SKM-1 treated with dmso at 0.1 percent for 144 hours (cell line): Measurements from ENCODE around the gene SLC34A3.
A peak's percentile ranks its signal among the peaks of the same experiment; 100 is the strongest.

Experiments
- DNase-seq: peaks from one replicate; lab custom pipeline; 2025; ENCODE audit not compliant: unreplicated experiment; lab: John Stamatoyannopoulos, UW

The SLC34A3 gene

DNA sequence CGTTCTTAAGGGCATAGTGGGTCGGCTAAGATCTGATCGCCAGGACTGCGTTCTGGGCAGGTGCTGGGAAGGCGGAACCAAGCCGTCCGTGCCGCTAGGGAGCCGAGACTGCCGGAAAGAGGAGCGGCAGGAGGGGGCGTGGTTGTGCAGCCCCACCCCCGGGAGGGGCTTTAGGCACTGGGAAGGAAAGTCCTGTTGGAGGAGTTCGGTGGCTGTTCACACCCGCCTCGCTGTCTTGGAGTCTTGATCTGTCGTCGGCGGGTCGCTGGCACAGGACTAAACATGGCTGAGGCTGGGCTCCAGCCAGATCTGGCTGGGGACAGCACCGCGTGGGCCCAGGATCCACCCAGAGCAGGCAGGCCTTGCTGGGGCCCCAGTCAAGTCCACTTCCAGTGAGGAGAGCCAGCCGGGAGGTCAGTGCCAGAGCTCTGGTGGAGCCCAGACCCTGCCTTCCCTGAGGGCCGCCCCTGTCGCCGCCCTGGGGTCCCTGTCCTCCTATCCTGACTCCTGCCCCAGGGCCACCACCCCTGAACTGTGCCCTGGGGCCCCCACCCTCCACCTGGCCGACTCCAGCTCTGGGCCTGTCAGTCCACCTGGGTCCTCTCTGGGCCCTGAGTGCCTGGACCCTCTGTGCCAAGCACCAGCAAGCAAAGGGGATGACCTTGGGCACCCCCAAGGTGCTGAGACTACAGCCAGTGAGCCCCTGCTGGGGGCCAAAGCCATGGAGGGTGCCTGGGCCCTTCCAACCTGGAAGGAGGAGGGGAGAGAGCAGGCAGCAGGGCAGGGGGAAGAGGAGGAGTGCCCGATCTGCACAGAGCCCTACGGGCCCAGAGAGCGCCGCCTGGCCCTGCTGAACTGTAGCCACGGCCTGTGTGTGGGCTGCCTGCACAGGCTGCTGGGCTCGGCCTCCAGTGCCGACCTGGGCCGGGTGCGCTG, 13.2 kb upstream of the SLC34A3 start:
- DNase-seq, result no peak

DNA sequence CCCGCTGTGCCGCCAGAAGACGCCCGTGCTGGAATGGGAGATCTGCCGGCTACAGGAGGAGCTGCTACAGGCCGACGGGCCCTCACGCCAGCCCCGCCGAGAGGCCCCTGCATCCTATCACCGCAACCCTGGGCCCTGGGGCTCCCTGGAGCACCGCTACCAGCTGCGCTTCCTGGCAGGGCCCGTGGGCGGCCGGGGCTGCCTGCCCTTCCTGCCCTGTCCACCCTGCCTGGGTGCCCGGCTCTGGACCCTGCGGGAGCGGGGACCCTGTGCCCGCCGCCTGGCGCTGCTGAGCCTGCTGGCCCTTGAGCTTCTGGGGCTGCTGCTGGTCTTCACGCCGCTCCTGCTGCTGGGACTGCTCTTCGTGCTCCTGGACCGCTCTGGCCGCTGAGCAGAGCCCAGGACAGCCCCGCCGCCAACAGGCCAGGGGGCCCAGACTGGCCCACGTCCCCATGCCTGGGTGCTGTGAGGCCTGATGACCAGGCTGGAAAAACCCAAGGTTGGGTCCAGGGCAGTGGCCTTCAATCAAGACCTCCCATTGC, 12.4 kb upstream of the SLC34A3 start:
- DNase-seq, result no peak

DNA sequence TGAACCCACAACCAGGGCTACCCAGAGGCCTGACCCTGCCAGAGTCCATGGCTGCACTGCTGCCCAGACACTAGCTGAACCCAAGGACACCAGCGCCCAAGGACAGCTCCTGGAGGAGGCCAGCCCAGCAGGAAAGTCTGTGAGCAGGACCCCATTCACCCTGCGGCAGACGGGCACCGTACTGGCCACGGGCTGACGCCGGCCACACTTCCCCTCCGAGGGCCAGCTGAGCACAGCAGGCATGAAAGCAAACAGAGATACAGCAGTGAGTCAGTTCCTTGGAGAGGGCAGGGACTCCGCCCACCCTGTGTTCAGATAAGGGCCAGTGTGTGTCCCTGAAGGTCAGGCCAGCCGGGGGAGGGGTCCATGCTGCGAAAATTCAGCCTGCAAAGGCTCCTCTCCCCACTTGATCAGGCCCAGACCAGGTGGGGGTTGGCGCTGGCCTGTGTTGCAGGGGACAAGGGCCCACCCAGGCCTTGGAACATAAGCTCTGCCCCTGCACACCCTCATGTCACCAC, 11.9 kb upstream of the SLC34A3 start:
- DNase-seq, result no peak

DNA sequence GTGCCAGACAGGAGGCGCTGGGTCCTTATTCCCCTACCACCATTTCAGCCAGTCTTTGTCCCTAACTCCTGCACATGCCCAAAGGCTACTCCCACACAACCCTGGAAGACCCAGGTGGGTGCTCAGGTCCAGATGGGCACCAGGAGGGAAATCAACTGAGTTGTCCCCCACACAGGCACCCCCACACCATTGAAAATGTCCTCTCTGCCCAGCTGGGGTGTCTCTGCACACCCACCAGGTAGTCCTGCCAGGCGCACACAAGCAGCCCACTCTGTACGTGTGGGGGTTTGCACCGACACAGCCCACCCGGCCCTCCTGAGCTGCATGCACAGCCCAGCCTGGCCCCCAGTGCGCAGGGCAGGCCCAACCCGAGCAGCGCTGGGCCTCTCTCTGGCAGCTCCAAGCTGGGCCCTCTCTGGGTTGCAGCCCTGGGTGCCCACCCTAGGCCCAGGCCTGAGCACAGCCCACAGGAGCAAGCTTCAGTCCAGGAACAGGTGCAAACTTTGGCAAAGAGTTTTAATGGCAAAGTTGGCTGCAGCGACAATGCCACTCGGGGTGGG, 10.9 kb upstream of the SLC34A3 start:
- DNase-seq, result no peak

DNA sequence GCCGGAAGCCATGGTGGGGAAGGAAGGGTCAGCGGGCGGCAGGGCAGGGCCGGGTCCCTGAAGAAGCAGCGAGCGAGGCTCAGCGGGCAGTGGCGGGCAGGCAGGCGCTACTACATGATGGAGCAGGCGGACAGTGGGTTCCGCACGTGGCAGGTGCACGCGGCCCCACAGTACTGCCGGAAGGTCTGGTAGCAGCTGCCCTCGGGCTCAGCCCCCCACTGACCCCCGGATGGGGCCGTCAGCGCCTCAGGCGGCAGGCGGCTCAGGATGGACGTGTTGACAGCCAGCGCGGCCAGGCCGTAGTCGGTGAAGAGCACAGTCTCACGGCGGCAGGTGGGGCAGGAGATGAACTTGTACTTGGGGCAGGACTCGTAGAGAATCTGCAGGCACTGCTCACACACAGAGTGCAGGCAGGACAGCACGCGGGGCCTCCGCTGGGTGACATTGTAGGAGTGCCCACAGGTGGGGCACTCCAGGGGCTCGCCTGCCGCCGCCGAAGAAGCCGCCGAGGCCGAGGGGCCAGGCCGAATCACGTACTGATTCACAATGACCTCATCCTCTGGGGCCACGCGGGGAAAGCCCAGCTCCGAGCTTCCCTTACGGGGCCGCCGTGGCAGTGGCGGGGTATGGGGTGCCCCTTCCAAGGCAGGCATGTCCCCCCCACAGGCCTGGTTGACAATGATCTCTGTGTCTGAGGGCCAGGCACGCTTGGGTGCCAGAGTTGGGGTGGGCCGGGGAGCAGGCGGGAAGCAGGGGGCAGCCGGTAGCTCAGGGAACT, 10.2 kb upstream of the SLC34A3 start:
- no peak for DNase-seq

DNA sequence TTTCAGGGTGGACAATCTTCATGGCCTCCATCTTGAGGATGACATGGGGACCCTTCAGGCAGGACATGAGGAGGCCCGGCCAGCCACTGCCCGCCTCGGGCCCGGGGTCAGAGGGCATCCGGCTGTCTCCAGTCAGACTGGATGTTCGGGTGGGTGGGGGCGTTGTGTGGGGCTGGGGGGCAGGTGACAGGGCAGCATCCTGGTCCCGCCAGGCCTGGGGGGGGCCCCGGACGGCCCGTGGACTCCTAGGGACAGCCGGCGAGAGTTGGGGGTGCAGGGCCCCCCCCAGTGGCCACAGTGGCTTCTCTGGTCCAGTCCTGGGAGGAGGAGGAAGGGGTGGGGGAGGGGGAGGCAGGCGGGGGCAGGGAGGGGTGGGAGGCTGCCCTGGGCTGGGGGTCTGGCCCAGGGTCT, 9.6 kb upstream of the SLC34A3 start:
- no peak for DNase-seq

DNA sequence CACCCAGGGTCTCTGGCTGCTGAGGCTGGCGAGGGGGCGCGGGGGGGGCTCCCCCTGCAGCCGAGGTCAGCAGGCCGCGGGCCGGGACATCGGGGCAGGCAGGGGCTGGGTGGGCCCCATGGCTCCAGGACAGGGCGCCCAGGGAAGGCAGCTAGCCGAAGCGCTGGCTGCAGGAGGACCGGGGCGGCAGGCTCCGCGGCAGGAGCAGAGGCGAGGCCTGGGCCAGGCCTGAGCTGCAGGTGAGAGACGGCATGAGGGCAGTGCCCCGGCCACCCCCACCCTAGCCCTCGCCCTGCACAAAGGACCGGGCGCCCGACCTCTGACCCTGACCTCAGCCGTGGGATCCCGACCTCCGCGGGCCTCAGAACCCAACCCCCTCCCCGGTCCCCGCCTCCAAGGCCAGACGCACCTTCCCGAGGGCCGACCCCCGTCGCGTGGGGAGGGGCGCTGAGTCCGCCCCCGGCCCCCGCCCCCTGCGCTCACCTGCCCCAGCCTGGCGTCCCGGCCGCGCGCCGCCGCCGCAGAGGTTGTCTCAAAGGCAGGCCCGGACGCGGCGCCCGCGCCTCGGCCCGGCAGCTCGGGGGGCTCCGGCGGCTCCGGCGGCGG, 9.1 kb upstream of the SLC34A3 start:
- no peak for DNase-seq

DNA sequence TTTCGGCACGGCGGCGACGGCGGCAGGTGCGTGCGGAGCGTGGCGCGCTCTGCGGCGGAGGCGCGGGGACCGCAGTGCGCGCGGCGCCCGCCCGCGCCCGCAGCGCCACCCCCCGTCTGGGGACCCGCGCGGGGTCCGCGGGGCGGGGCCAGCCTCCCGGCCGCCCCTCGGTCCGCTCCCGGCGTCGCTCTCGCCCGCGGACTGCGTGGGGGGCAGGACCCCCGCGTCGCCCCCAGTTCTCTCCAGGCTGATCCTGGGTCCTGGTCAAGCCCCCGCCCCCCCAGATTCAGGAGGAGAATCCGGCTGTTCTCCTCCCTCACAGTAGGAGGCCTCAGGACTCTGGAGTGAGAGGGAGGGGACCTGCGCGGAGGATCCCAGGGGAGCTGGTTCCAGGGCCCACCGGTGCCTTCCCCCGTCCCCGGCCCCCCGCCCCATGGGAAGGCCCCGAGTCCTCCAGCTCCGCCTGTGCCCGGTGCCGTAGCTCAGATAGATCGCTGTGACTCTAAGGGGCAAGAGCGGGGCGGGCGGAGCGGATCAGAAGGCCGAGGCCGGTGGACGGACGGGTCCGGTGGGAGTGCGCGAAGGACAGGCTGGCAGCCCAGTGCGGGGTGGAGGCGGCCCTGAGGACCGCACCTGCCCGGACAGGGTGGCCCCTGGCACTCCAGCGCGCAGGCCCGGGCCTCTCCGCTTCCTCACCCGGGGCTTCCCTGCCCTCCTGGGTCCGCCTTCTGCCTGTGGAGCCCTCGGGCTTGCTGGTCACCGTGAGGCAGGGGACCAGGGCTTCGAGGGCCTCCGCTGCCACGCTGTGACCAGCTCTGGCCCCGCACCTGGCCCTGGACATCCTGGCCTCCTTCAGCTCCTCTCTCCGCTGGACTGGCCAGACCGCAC, 8.3 kb upstream of the SLC34A3 start, which contains the start of gene RNF208:
Gene RNF208 (minus strand): TSS at position 51 of the 888 bp plus-strand sequence. CDS start 1,028 bp downstream, outside the sequence.
- no peak for DNase-seq

DNA sequence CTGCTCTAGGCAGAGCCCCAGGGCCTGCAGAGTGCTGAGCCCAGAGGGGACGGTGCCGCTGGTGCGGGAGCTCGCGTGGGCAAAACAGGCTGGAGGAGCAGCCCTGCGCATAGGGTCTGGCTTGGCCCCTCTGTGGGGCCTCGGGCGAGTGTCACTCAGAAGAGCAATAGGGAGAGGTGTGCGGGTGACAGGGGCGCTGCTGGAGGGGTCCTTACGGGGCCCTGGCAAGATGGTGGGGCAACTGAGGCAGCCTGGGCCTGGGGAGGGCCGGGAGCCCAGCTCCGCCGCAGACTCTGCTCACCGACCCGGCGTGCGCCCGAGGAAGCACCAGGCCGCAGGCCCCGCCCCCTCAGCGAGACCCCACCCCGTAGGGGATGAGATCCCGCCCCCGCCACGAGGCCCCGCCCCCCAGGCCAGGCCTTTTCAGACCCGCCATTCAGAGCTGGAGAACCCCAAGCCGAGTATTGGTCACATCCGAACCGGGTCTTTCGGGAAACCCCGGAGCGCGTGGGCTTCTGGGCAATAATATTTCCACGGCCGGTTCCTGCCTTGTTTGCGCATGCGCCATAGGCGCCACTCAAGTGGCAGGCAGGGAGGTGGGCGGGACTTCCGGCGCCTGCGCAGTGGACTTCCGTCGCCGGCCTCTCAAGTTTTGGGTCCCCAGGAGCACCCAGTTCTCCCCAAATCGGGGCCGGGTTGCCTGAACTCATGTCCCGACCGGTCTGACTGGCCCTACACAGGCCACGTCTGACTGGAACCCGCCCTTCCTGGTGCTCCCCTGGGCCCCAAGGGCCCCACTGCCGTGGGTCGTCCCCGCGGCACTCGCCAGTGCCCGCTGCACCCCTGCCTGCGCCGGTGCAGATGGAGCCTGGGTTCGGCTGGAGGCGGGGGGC, 7.4 kb upstream of the SLC34A3 start:
- DNase-seq, result peak; percentile 96

DNA sequence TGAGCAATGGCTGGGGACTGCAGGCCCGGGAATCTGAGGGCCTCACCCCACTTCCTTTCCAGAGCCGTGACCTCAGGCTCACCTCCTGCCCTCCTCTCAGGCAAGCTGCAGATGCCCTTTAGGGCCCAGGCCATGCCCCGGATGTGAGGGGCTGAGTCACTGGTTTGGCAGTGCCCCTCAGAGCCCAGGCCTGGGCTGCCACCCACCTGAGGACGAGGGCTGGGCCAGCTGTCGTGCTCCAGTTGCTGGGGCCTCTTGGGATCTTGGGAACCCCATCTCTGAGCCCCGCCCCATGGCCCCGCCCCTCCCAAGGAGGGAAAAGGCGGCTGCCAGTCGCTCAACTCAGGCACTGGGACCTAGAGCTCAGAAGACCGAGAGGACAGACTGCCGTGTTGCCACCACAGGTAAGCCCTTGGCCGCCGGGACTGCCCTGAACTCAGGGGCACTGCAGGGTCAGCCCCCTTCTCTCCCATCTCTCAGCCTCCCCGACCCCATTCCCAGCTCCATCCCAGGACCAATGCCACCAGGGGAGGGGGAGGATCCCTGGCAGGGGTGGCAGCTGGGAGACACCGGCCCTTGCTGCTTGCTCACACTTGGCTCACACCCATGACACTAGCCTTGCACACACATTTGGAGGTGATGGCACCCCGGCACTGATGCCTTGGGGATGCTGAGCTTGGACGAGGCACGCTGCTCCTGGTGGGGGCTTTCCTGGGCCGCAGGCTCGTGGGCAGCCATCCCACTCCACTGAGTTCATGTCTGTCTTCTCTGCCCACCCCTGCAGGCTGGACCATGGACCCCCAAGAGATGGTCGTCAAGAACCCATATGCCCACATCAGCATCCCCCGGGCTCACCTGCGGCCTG, 5.6 kb upstream of the SLC34A3 start, which contains the start of gene CYSRT1:
Gene CYSRT1 (plus strand): TSS at position 345 of the 865 bp plus-strand sequence. CDS start 448 bp downstream, at position 793.
- DNase-seq, result peak; percentile 41

DNA sequence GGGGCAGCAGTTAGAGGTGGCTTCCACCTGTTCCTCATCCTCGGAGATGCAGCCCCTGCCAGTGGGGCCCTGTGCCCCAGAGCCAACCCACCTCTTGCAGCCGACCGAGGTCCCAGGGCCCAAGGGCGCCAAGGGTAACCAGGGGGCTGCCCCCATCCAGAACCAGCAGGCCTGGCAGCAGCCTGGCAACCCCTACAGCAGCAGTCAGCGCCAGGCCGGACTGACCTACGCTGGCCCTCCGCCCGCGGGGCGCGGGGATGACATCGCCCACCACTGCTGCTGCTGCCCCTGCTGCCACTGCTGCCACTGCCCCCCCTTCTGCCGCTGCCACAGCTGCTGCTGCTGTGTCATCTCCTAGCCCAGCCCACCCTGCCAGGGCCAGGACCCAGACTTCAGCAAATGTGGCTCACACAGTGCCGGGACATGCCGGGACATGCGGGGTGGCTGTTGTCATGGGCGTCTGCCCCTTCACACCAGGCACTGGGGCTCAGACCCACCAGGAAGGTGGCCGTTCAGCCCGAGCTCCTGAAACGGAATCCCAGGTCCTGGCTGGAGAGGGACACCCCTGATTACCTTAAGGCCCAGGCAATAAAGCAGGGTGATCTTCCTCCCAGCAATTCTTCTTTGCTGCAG, 4.9 kb upstream of the SLC34A3 start:
- no peak for DNase-seq

DNA sequence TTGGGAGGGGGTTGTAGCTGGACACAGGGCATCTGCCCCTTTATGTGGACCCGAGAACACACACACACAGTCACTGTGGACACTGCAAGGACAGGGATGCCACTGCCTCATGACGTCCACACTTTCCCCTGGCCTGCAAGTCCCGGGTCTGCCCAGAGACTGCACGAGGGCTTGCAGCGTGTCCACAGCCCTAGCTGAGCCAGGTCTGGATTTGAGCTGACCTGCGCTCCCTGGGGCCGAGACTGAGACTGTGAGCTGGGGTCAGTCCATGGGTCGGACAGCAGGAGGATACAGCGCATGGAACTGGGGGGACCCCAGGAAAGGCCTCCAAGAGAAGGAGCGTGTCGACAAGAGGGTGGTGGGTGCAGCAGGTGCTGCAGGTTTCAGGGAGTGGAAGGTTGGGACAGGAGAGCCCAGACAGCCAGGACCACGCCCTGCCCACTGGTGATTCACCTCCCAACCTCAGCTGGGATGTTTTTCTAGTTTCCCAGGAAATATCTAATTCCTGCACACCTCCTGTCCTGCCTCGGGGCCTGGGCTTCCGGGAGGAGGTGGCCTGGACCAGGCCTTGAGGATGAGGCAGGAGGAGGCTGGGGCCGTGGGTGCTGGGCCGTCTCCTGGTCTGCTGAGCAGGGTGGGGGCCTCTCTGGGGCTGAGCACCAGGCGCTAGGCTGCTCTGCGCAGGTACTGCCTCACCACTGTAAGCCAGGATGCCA, 4.2 kb upstream of the SLC34A3 start:
- DNase-seq, result no peak

DNA sequence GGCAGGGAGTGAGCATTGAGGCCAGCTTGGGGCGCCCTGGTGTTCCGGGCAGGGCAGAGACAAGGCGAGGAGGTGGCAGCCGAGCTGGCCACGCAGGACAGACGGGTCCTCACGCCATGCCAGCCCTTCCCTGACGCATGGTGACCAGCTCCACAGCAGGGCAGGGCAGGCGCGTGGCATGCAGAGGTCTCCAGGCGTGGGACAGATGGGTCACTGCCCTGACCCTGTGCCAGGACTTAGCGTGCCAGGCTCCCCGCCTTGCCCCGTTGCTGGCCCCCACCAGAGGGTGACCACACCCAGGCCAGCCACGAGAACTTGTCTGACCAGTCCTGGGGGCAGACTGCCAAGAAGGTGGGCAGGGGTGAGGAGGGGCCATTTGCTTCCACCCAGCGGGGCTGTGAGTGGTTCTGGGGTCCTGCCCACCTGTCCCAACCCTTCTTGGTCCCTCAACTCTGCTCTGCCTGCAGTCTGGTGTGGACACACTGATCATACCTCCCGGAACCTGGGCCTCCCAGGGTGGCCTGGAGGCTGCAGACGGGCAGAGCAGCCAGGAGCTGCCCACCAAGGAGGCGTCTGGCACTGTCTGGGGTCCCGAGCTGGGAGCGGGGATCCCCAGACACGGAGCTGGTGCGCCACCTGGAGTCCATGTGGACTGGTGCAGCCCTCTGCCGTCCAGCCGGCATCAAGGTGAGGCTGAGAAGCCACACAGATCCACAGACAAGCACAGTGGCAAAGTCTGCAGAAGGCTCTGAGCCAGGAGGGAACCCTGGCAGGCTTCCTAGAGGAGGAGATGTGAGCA, 3.4 kb upstream of the SLC34A3 start, which contains the start of gene RNF224:
Gene RNF224 (plus strand): TSS at position 449 of the 799 bp plus-strand sequence. CDS start 834 bp downstream, outside the sequence.
- peak; percentile 50 for DNase-seq

DNA sequence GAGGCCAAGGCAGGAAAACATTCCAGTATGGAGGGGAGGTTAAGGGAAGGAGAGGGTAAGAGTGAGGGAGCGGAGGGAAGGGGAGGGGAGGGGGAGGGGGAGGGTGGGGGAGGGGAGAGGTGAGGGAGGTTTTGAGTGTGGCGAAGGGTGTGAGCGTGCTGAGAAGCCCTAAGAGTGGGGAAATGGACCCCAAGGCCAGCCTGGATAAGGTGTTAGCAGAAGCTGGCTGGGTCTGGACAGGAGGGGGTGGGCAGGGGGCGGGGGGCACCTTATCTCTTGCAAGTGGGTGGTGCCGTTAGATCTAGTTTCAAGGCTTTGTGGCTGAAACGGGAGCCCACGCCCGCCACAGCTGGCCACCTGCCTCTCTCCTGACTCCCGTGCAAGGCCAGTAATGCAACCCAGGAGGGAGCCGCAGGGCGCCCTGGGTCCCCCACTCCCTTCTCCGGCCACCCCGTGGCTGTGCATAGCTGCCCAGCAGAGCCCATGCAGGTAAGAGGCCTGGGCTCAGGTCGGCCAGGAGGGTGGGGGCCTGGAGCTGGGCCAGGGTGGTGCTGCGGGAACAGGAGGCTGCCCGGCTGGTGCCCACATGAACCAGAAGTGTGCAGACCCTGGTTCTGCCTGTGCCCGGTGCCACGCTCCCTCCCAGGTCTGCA, 2.7 kb upstream of the SLC34A3 start:
- no peak for DNase-seq

DNA sequence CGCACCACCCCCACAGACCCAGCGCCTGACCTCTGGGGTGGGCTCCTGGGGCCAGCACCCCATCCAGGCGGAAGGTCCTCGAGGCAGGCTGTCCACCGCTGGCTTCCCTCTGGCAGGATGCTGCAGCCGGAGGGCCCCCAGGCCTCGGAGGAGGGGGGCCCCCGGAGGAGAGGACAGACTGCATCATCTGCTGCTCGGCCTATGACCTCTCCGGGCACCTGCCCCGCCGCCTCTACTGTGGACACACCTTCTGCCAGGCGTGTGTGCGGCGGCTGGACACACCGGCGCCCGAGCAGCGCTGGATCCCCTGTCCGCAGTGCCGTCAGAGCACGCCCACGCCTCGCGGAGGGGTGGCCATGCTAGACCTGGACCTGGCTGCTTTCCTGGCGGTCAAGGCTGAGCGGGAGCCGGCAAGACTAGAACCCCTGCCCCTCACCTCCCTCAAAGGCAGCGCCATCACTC, 2.2 kb upstream of the SLC34A3 start:
- DNase-seq, result no peak
